ENCODE data around the gene SPATS2L.

The SPATS2L gene

DNA sequence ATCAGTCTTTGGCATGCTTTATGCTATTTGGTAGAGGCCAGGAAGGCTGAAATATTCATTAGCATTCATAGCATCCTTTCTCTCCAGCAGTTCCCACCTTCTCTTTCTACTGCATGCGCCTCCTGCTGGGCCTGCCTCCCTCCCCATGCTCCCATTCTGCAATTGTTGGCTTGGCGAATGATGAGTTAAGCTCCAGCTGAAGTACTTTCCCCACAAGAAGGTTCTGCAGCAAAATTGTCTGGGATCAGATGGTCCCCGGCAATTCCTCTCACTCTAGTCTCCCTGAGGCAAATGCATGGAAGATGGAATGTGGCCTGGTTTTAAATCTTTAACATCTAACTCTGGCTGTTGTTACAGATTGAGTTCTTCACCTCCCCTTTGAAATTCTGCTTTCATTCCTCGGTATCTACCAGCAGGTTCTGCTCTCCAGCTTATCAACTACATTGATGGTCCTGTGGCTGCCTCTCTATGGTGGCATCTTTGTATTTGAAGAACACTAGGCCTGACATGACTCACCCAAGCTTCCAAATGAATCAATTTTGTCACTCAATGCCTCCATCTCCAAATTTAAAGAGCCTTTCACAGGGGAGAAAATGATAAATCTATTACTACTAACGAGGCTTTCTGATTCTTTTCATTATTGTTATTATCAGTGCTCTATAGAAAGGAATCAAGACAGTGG is 147.5 kb downstream of the SPATS2L start:
- H3K9ac ChIP-seq (ENCODE audit: low read length in 5 of 5) = no peak overlapping the region
- no peaks in the 10 kb centered on the region for H3K27me3 ChIP-seq (ENCODE audit: control insufficient read depth in 5 of 5, insufficient read depth in 4 of 5, low read length in 5 of 5)
- H3K9me3 ChIP-seq (ENCODE audit: control insufficient read depth in 5 of 5, low read length in 5 of 5) = no peaks in the 10 kb centered on the region
- no peak overlapping the region for H3K4me3 ChIP-seq (ENCODE audit: low read depth in 1 of 5, low read length in 5 of 5)
- H3K4me1 ChIP-seq (ENCODE audit: control insufficient read depth in 5 of 5, insufficient read depth in 5 of 5, low read length in 5 of 5) = peaks cover 3 to 26% (median 20%) of the 10 kb centered on the region in 5 donors
- H3K36me3 ChIP-seq (ENCODE audit: control insufficient read depth in 5 of 5, insufficient read depth in 5 of 5, low read length in 5 of 5) = peaks cover 0 to 11% (median 0%) of the 10 kb centered on the region in 5 donors
- H3K27ac ChIP-seq (ENCODE audit: low read depth, low read length) = no peak overlapping the region

DNA sequence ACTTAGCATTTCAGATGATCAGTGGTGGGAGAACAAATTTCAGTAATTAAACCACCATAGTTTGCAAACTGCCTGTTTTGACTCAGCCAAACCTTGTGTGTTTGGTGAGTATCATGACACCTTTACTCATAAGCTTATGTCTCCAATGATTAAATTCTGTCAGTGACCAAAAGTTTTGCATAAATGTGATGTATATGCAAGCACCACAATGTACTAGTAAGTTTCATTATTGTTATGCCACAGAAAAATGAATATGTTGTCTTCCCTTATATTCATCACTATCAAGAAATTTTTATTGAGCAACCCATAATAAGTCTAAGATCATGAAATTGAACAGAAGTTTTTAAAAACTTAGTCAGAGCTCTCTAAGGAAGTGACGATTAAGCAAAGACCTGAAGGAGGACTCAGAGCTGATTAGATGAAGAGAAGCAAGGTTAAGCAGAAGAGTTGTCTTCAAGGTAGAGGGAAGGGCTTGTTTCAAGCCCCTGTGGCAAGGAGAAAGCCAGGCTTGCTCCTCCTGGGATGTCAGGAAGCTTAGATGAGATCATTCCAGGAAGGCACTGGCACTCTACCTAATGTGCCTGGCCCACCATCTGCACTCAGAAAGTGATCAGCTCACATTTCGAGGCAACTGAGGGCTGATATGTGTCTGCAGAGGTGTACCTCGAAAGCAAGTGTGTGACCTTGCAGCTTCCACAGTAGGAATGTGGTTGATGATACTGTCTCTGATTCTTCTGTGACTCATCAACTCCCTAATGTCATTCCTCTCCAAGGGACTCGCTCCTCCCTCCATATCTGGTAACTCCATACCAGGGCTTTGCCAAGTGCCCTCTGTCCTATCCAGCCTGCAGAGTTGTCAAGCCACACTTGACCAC is 148.7 kb downstream of the SPATS2L start:
- peaks cover 0 to 15% (median 4%) of the 10 kb centered on the region in 5 donors for H3K36me3 ChIP-seq (ENCODE audit: control insufficient read depth in 5 of 5, insufficient read depth in 5 of 5, low read length in 5 of 5)
- peak overlapping the region; percentile 72 for H3K27ac ChIP-seq (ENCODE audit: low read depth, low read length)
- H3K4me1 ChIP-seq (ENCODE audit: control insufficient read depth in 5 of 5, insufficient read depth in 5 of 5, low read length in 5 of 5) = peaks cover 3 to 26% (median 20%) of the 10 kb centered on the region in 5 donors
- H3K9ac ChIP-seq (ENCODE audit: low read length in 5 of 5) = peak overlapping the region in 1 of 5 donors; percentile 6
- no peaks in the 10 kb centered on the region for H3K9me3 ChIP-seq (ENCODE audit: control insufficient read depth in 5 of 5, low read length in 5 of 5)
- peak overlapping the region in 1 of 5 donors; percentile 8 for H3K4me3 ChIP-seq (ENCODE audit: low read depth in 1 of 5, low read length in 5 of 5)
- no peaks in the 10 kb centered on the region for H3K27me3 ChIP-seq (ENCODE audit: control insufficient read depth in 5 of 5, insufficient read depth in 4 of 5, low read length in 5 of 5)

DNA sequence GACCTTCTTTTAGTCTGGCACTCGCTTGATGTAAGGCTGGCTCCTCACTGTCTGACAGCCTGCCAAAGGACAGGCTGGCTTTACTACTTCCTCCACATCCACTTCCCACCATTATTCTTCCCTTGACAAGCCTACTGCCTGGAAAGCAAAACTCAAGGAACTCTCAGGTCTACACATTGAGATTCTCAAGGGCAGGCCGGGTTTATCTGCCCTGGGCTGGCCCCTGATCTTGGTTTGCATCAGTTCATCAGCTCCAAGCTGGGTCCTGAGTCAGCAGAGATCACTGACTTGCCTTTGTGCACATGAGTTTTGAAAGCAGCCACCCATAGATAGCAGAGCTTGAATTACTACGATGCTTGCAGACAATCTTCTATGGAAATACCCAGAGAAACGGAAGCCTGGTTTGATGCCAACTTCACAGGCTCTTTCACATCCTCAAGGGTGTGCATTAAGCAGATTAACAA is 149.5 kb downstream of the SPATS2L start:
- H3K4me3 ChIP-seq (ENCODE audit: low read depth in 1 of 5, low read length in 5 of 5) = peak overlapping the region in 1 of 5 donors; percentile 8
- no peak overlapping the region for H3K9ac ChIP-seq (ENCODE audit: low read length in 5 of 5)
- peaks cover 0 to 11% (median 4%) of the 10 kb centered on the region in 5 donors for H3K36me3 ChIP-seq (ENCODE audit: control insufficient read depth in 5 of 5, insufficient read depth in 5 of 5, low read length in 5 of 5)
- no peaks in the 10 kb centered on the region for H3K27me3 ChIP-seq (ENCODE audit: control insufficient read depth in 5 of 5, insufficient read depth in 4 of 5, low read length in 5 of 5)
- H3K27ac ChIP-seq (ENCODE audit: low read depth, low read length) = peak overlapping the region; percentile 72
- H3K4me1 ChIP-seq (ENCODE audit: control insufficient read depth in 5 of 5, insufficient read depth in 5 of 5, low read length in 5 of 5) = peaks cover 3 to 26% (median 20%) of the 10 kb centered on the region in 5 donors
- H3K9me3 ChIP-seq (ENCODE audit: control insufficient read depth in 5 of 5, low read length in 5 of 5) = no peaks in the 10 kb centered on the region

- H3K4me1 ChIP-seq (ENCODE audit: control insufficient read depth in 5 of 5, insufficient read depth in 5 of 5, low read length in 5 of 5) = peaks cover 3 to 26% (median 20%) of the 10 kb centered on the region in 5 donors
- H3K4me3 ChIP-seq (ENCODE audit: low read depth in 1 of 5, low read length in 5 of 5) = no peak overlapping the region
- no peak overlapping the region for H3K9ac ChIP-seq (ENCODE audit: low read length in 5 of 5)
- H3K36me3 ChIP-seq (ENCODE audit: control insufficient read depth in 5 of 5, insufficient read depth in 5 of 5, low read length in 5 of 5) = peaks cover 0 to 9% (median 6%) of the 10 kb centered on the region in 5 donors
- peak overlapping the region; percentile 72 for H3K27ac ChIP-seq (ENCODE audit: low read depth, low read length)
- no peaks in the 10 kb centered on the region for H3K9me3 ChIP-seq (ENCODE audit: control insufficient read depth in 5 of 5, low read length in 5 of 5)
- no peaks in the 10 kb centered on the region for H3K27me3 ChIP-seq (ENCODE audit: control insufficient read depth in 5 of 5, insufficient read depth in 4 of 5, low read length in 5 of 5)
These were observed 150.1 kb downstream of the SPATS2L start for GRCh38 chr2:200456567-200456966.

GRCh38 chr2:200459101-200459500 is 152.6 kb downstream of the SPATS2L start:
- Histone ChIP-seq H3K4me1 (ENCODE audit: control insufficient read depth in 5 of 5, insufficient read depth in 5 of 5, low read length in 5 of 5) (peaks cover 3 to 30% (median 20%) of the 10 kb centered on the region in 5 donors), H3K9ac (ENCODE audit: low read length in 5 of 5) (no peak overlapping the region), H3K27ac (ENCODE audit: low read depth, low read length) (no peak overlapping the region), H3K27me3 (ENCODE audit: control insufficient read depth in 5 of 5, insufficient read depth in 4 of 5, low read length in 5 of 5) (no peaks in the 10 kb centered on the region), H3K9me3 (ENCODE audit: control insufficient read depth in 5 of 5, low read length in 5 of 5) (no peaks in the 10 kb centered on the region), H3K36me3 (ENCODE audit: control insufficient read depth in 5 of 5, insufficient read depth in 5 of 5, low read length in 5 of 5) (peaks cover 0 to 13% (median 8%) of the 10 kb centered on the region in 5 donors), H3K4me3 (ENCODE audit: low read depth in 1 of 5, low read length in 5 of 5) (no peak overlapping the region)

- no peak overlapping the region for H3K4me3 ChIP-seq (ENCODE audit: low read depth in 1 of 5, low read length in 5 of 5)
- peaks cover 0 to 19% (median 10%) of the 10 kb centered on the region in 5 donors for H3K4me1 ChIP-seq (ENCODE audit: control insufficient read depth in 5 of 5, insufficient read depth in 5 of 5, low read length in 5 of 5)
- no peaks in the 10 kb centered on the region for H3K9me3 ChIP-seq (ENCODE audit: control insufficient read depth in 5 of 5, low read length in 5 of 5)
- H3K9ac ChIP-seq (ENCODE audit: low read length in 5 of 5) = no peak overlapping the region
- no peaks in the 10 kb centered on the region for H3K27me3 ChIP-seq (ENCODE audit: control insufficient read depth in 5 of 5, insufficient read depth in 4 of 5, low read length in 5 of 5)
- H3K36me3 ChIP-seq (ENCODE audit: control insufficient read depth in 5 of 5, insufficient read depth in 5 of 5, low read length in 5 of 5) = peaks cover 0 to 16% (median 9%) of the 10 kb centered on the region in 5 donors
- H3K27ac ChIP-seq (ENCODE audit: low read depth, low read length) = no peak overlapping the region
These were observed 155.6 kb downstream of the SPATS2L start for GRCh38 chr2:200461846-200462710.

- peaks cover 0 to 24% (median 16%) of the 10 kb centered on the region in 5 donors for H3K4me1 ChIP-seq (ENCODE audit: control insufficient read depth in 5 of 5, insufficient read depth in 5 of 5, low read length in 5 of 5)
- H3K27me3 ChIP-seq (ENCODE audit: control insufficient read depth in 5 of 5, insufficient read depth in 4 of 5, low read length in 5 of 5) = no peaks in the 10 kb centered on the region
- H3K36me3 ChIP-seq (ENCODE audit: control insufficient read depth in 5 of 5, insufficient read depth in 5 of 5, low read length in 5 of 5) = peaks cover 0 to 28% (median 14%) of the 10 kb centered on the region in 5 donors
- no peak overlapping the region for H3K27ac ChIP-seq (ENCODE audit: low read depth, low read length)
- no peak overlapping the region for H3K4me3 ChIP-seq (ENCODE audit: low read depth in 1 of 5, low read length in 5 of 5)
- no peak overlapping the region for H3K9ac ChIP-seq (ENCODE audit: low read length in 5 of 5)
- no peaks in the 10 kb centered on the region for H3K9me3 ChIP-seq (ENCODE audit: control insufficient read depth in 5 of 5, low read length in 5 of 5)
These were observed 157.0 kb downstream of the SPATS2L start for GRCh38 chr2:200463452-200463851.

GRCh38 chr2:200466425-200467418 is 160.2 kb downstream of the SPATS2L start:
- no peaks in the 10 kb centered on the region for H3K27me3 ChIP-seq (ENCODE audit: control insufficient read depth in 5 of 5, insufficient read depth in 4 of 5, low read length in 5 of 5)
- peak overlapping the region; percentile 95 for H3K27ac ChIP-seq (ENCODE audit: low read depth, low read length)
- H3K9me3 ChIP-seq (ENCODE audit: control insufficient read depth in 5 of 5, low read length in 5 of 5) = no peaks in the 10 kb centered on the region
- H3K4me1 ChIP-seq (ENCODE audit: control insufficient read depth in 5 of 5, insufficient read depth in 5 of 5, low read length in 5 of 5) = peaks cover 0 to 24% (median 16%) of the 10 kb centered on the region in 5 donors
- H3K36me3 ChIP-seq (ENCODE audit: control insufficient read depth in 5 of 5, insufficient read depth in 5 of 5, low read length in 5 of 5) = peaks cover 7 to 40% (median 38%) of the 10 kb centered on the region in 5 donors
- peak overlapping the region; percentile 50 to 87 (median 65) for H3K9ac ChIP-seq (ENCODE audit: low read length in 5 of 5)
- peak overlapping the region in 2 of 5 donors; percentile 8 to 42 for H3K4me3 ChIP-seq (ENCODE audit: low read depth in 1 of 5, low read length in 5 of 5)
